T-cell (primary cell): ENCODE data around the gene MEGF8. TPM values are rescaled to one million over a fixed set of nuclear protein-coding genes. Genes with fewer than 3 reads are reported as not detected.
"Not testable (repeated sequence)": the region's sequence is repeated elsewhere in the genome, so short reads cannot be mapped to it uniquely, and the experiment has no call there.

Experiments
- ATAC-seq, 4 experiments: fragments of 200-7000 bp in 3 of 4; fragments of 150-1000 bp in 1 of 4; cut with Tn5 transposase; replicated peaks in 1 of 4; 1 replicate in 3 of 4; 2 replicates in 1 of 4; pipeline ENCODE4 v1.10.0; 2021; ENCODE audit warnings: moderate library complexity in 3 of 4, mild to moderate bottlenecking in 2 of 4, moderate number of reproducible peaks in 1 of 4
- CTCF ChIA-PET, 2 donors: fragments of 300-600 bp; sonication (Branson Sonifier 250); formaldehyde crosslinking; loops; one replicate each; lab custom pipeline; 2022; ENCODE audit warnings: antibody characterized with exemption in 2 of 2; lab: Charles Lee
- POLR2A ChIA-PET, 2 donors: fragments of 300-600 bp; sonication (Branson Sonifier 250); formaldehyde crosslinking; loops; one replicate each; lab custom pipeline; 2022; ENCODE audit warnings: antibody characterized with exemption in 2 of 2; lab: Charles Lee
- DNase-seq, 35 experiments: peaks; one replicate each; pipeline versions ENCODE4 v3.0.0 to v3.0.0-alpha.2; 2013 to 2023
- H3K27ac ChIP-seq: one replicate; pipeline ENCODE4 v1.5.1; 2013; ENCODE audit warnings: low read length
- H3K27me3 ChIP-seq, 2 experiments: replicated peaks in 1 of 2; 1 replicate in 1 of 2; 2 replicates in 1 of 2; pipeline versions ENCODE4 v1.6.1 to v1.7.0; 2013; ENCODE audit warnings: low read length in 1 of 2, mixed read lengths in 1 of 2; ENCODE audit not compliant: control insufficient read depth in 2 of 2, insufficient read depth in 2 of 2; ENCODE audit errors: extremely low read depth in 1 of 2
- H3K36me3 ChIP-seq, 2 donors: 1 replicate in 1 of 2; 2 replicates in 1 of 2; pipeline versions ENCODE4 v1.6.1 to v1.7.0; 2013; ENCODE audit warnings: low read length in 1 of 2; ENCODE audit not compliant: control insufficient read depth in 2 of 2, insufficient read depth in 1 of 2; ENCODE audit errors: extremely low read depth in 1 of 2
- H3K4me1 ChIP-seq, 2 experiments: 1 replicate in 1 of 2; 2 replicates in 1 of 2; pipeline versions ENCODE4 v1.6.1 to v1.7.0; 2013; ENCODE audit warnings: low read length in 2 of 2, mixed read lengths in 1 of 2; ENCODE audit not compliant: insufficient read depth in 2 of 2, control insufficient read depth in 1 of 2; ENCODE audit errors: extremely low read depth in 1 of 2
- H3K4me3 ChIP-seq, 2 donors: 1 replicate in 1 of 2; 2 replicates in 1 of 2; pipeline versions ENCODE4 v1.5.1 to v1.7.0; 2013; ENCODE audit warnings: mild to moderate bottlenecking in 2 of 2, low read length in 1 of 2, moderate library complexity in 1 of 2; ENCODE audit not compliant: control insufficient read depth in 1 of 2; ENCODE audit errors: extremely low read depth in 1 of 2
- H3K9me3 ChIP-seq: 2 replicates; pipeline ENCODE4 v1.7.0; 2013
- H3K27ac Mint-ChIP-seq, 2 donors: one replicate each; pipeline ENCODE4 v1.8.0; 2020 to 2021; ENCODE audit warnings: mild to moderate bottlenecking in 2 of 2, mixed read lengths in 2 of 2
- H3K27me3 Mint-ChIP-seq, 2 donors: one replicate each; pipeline ENCODE4 v1.8.0; 2021 to 2022; ENCODE audit warnings: mixed read lengths in 2 of 2
- H3K36me3 Mint-ChIP-seq: one replicate; pipeline ENCODE4 v1.8.0; 2021; ENCODE audit warnings: mixed read lengths
- H3K4me1 Mint-ChIP-seq, 3 donors: one replicate each; pipeline ENCODE4 v1.8.0; 2020 to 2022; ENCODE audit warnings: mixed read lengths in 3 of 3, mild to moderate bottlenecking in 1 of 3
- H3K4me3 Mint-ChIP-seq, 3 donors: one replicate each; pipeline ENCODE4 v1.8.0; 2020 to 2022; ENCODE audit warnings: mild to moderate bottlenecking in 3 of 3, mixed read lengths in 3 of 3, moderate library complexity in 3 of 3
- H3K9me3 Mint-ChIP-seq, 3 donors: one replicate each; pipeline ENCODE4 v1.8.0; 2020 to 2022; ENCODE audit warnings: mixed read lengths in 3 of 3
- WGBS: methylation state at CpG from one replicate; pipeline ENCODE4 v1.1.5; 2013; ENCODE audit warnings: missing lambda C conversion rate; ENCODE audit not compliant: insufficient coverage; 5-methylcytosine and 5-hydroxymethylcytosine counted together
- total RNA-seq, 35 experiments: library from RNA in 6 of 35; stranded (reverse) in 6 of 35; fragments of 120-200 nt in 1 of 35; gene quantifications; one replicate each; pipeline versions ENCODE4 v1.2.1 to v1.2.4 and lab custom pipeline; 2013 to 2026

The MEGF8 gene
- total RNA-seq, 5 donors from 2014 or later (not counting 1 experiment from before 2014, with no cell fraction given), result 5.2 to 11.4 (median 9.6) TPM

DNA sequence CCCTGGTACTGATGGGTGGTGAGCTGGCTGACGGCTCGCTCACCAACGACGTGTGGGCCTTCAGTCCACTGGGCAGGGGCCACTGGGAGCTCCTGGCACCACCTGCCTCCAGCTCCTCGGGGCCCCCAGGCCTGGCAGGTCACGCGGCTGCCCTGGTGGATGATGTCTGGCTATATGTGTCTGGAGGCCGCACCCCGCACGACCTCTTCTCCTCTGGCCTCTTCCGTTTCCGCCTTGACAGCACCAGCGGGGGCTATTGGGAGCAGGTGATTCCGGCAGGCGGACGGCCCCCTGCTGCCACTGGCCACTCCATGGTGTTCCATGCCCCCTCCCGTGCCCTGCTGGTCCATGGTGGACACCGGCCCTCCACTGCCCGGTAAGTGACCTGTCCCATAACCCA lies 10.5 kb downstream of the MEGF8 start:
- peaks cover 0 to 4% of the 10 kb centered on the region in 2 donors for H3K36me3 ChIP-seq
- ATAC-seq (no peak), DNase-seq (no peak)
- ChIA-PET CTCF (no interaction called here), POLR2A (no interaction called here)
- H3K4me1 ChIP-seq, result no peaks in the 10 kb centered on the region
- no peak overlapping the region for H3K27ac ChIP-seq
- no peak overlapping the region for H3K4me3 Mint-ChIP-seq
- peaks cover 3% of the 10 kb centered on the region for H3K36me3 Mint-ChIP-seq
- no peaks in the 10 kb centered on the region for H3K4me1 Mint-ChIP-seq
- H3K9me3 Mint-ChIP-seq, result no peaks in the 10 kb centered on the region
- no peaks in the 10 kb centered on the region for H3K27me3 Mint-ChIP-seq
- H3K9me3 ChIP-seq, result no peaks in the 10 kb centered on the region
- no peak overlapping the region for H3K4me3 ChIP-seq
- WGBS, result 93% methylated on average over 16 of the region's 19 CpGs
- no peaks in the 10 kb centered on the region for H3K27me3 ChIP-seq
- H3K27ac Mint-ChIP-seq, result no peak overlapping the region

DNA sequence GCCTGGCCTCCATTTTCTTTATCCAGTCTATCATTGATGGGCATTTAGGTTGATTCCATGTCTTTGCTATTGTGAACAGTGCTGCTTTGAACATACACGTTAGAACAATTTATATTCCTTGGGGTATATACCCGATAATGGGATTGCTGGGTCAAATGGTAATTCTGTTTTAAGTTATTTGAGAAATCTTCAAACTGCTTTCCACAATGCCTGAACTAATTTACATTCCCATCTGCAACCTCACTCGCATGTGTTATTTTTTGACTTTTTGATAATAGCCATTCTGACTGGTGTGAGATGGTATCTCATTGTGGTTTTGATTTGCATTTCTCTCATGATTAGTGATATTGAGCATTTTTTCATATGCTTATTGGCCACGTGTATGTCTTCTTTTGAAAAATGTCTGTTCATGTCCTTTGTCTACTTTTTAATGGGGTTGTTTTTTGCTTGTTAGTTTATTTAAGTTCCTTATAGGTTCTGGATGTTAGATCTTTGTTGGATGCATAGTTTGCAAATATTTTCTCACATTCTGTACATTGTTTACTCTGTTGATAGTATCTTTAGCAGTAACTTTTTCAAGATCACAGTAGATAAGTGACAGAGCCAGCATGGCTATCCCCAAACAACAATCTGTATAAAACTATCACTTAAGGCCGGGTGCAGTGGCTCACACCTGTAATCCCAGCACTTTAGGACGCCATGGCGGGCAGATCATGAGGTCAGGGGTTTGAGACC lies 13.9 kb downstream of the MEGF8 start:
- H3K9me3 Mint-ChIP-seq, H3K4me1 ChIP-seq, H3K36me3 ChIP-seq, POLR2A ChIA-PET, H3K27ac Mint-ChIP-seq, DNase-seq, H3K36me3 Mint-ChIP-seq, ATAC-seq, H3K4me1 Mint-ChIP-seq, H3K27me3 ChIP-seq, H3K4me3 ChIP-seq, H3K27ac ChIP-seq, H3K4me3 Mint-ChIP-seq, H3K27me3 Mint-ChIP-seq, H3K9me3 ChIP-seq: not testable (repeated sequence)
- WGBS, result 100% methylated on average over 1 of the region's 7 CpGs
- CTCF ChIA-PET, result interaction anchor here in 1 of 2 donors (0.6 kb wide), 1 partner anchor 295 kb away, joined by 3 read pairs; no protein-coding TSS in a partner anchor

DNA sequence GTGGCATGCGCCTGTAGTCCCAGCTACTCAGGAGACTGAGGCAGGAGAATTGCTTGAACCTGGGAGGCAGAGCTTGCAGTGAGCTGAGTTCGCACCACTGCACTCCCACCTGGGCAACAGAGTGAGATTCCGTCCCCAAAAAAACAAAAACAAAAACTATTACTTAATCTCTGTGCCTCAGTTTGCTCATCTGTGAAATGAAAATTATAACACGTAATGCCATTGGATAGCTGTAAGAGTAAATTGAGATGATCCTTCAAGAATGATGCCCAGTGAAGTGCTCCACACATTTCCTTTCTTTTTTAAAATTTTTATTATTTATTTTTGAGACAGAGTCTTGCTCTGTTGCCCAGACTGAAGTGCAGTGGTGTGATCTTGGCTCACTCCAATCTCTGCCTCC lies 14.5 kb downstream of the MEGF8 start:
- 100% methylated on average over 1 of the region's 4 CpGs for WGBS
- CTCF ChIA-PET, result interaction anchor here in 1 of 2 donors (0.6 kb wide), 1 partner anchor 295 kb away, joined by 3 read pairs; no protein-coding TSS in a partner anchor
- H3K4me3 Mint-ChIP-seq, H3K4me1 Mint-ChIP-seq, H3K27me3 Mint-ChIP-seq, POLR2A ChIA-PET, H3K27me3 ChIP-seq, H3K36me3 Mint-ChIP-seq, DNase-seq, H3K4me1 ChIP-seq, H3K27ac Mint-ChIP-seq, H3K9me3 ChIP-seq, H3K4me3 ChIP-seq, H3K27ac ChIP-seq, H3K36me3 ChIP-seq, ATAC-seq, H3K9me3 Mint-ChIP-seq: not testable (repeated sequence)

DNA sequence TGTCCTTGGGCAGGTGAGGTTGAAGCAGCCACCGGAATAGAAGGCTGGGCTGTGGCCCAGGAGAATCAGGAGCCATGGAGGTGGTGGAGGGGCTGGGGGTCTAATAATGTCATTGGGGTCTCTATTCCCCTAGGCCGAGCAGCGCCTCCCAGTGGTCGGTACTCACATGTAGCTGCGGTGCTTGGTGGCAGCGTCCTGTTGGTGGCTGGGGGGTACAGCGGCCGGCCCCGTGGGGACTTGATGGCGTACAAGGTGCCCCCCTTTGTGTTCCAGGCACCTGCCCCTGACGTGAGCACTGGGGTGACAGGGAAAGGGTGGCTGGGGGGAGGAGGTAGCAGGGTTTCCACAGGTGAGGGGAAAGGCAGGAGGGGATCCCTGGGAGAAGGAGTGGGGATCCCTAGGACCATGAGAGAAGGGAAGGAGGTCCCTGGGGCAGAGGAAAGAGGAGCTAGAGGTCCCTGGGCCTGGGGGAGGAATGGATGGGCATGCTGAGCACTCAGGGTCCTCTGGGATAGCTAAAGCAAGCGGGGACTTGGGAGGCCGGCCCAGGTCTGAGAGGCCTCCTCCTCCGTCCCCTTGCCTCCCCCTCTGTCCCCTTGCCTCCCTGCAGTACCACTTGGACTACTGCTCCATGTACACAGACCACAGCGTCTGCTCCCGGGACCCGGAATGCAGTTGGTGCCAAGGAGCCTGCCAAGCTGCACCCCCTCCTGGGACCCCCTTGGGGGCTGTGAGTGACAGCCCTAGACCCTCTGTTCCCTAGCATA lies 18.1 kb downstream of the MEGF8 start:
- peaks cover 0 to 4% of the 10 kb centered on the region in 2 donors for H3K36me3 ChIP-seq
- POLR2A ChIA-PET, result no interaction called here
- Mint-ChIP-seq H3K27me3 (no peaks in the 10 kb centered on the region), H3K4me1 (no peaks in the 10 kb centered on the region), H3K4me3 (no peak overlapping the region), H3K27ac (no peak overlapping the region), H3K36me3 (peaks cover 18% of the 10 kb centered on the region), H3K9me3 (no peaks in the 10 kb centered on the region)
- DNase-seq (no peak), ATAC-seq (no peak)
- H3K4me3 ChIP-seq, result no peak overlapping the region
- H3K9me3 ChIP-seq, result no peaks in the 10 kb centered on the region
- CTCF ChIA-PET, result no interaction called here
- 95% methylated on average over 16 of the region's 17 CpGs for WGBS
- no peak overlapping the region for H3K27ac ChIP-seq
- no peaks in the 10 kb centered on the region for H3K27me3 ChIP-seq
- no peaks in the 10 kb centered on the region for H3K4me1 ChIP-seq

DNA sequence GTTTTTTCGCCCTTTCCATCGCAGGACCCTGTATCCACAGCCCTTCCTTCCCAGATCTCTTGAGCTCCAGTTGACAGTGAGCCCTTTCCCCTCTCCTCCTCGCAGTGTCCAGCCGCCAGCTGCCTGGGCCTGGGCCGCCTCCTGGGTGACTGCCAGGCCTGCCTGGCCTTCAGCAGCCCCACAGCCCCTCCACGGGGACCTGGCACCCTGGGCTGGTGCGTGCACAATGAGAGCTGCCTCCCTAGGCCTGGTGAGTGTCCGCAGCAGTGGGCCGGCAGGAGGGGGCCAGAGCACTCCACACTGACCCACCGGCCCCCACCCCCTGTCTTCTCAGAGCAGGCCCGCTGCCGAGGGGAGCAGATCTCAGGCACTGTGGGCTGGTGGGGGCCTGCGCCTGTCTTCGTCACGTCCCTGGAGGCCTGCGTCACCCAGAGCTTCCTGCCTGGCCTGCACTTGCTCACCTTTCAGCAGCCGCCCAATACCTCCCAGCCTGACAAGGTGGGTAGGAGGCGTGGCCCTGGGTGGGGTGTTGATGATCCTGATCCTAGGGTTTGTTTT lies 19.0 kb downstream of the MEGF8 start:
- H3K4me3 ChIP-seq, result no peak overlapping the region
- H3K4me1 ChIP-seq, result no peaks in the 10 kb centered on the region
- Mint-ChIP-seq H3K4me1 (no peaks in the 10 kb centered on the region), H3K4me3 (no peak overlapping the region), H3K27me3 (no peaks in the 10 kb centered on the region), H3K9me3 (no peaks in the 10 kb centered on the region), H3K36me3 (peaks cover 17% of the 10 kb centered on the region), H3K27ac (no peak overlapping the region)
- no peak for DNase-seq
- WGBS, result 97% methylated on average over 10 of the region's 18 CpGs
- ChIA-PET POLR2A (no interaction called here), CTCF (interaction anchor here in 1 of 2 donors (0.8 kb wide), 1 partner anchor 57 kb away, joined by 3 read pairs; no protein-coding TSS in a partner anchor)
- no peaks in the 10 kb centered on the region for H3K27me3 ChIP-seq
- ATAC-seq, result no peak
- no peak overlapping the region for H3K27ac ChIP-seq
- no peaks in the 10 kb centered on the region for H3K9me3 ChIP-seq
- peaks cover 0 to 4% of the 10 kb centered on the region in 2 donors for H3K36me3 ChIP-seq

DNA sequence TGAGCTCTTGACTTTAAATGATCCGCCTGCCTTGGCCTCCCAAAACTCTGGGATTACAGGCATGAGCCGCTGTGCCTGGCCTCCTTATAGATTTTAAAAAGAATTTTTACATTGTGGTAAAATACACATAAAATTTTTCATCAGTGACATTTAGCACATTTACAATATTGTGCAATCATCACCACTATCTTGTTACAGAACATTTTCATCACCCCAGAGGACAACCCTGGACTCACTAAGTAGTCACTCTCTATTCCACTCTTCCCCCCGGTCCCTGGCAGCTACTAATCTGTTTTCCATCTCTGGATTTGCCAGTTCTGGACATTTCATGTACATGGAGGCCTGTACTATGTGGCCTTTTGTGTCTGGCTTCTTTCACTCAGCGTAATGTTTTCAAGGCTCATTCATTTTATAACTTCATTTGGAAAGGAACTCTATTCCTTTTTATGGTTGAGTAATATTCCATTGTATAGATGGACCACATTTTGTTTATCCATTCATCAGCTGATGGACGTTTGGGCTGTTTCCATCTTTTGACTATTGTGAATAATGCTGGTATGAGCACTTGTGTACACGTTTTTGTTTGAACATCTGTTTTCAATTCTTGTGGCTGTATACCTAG lies 19.9 kb downstream of the MEGF8 start:
- Mint-ChIP-seq H3K27me3 (no peaks in the 10 kb centered on the region), H3K4me1 (no peaks in the 10 kb centered on the region), H3K27ac (no peak overlapping the region), H3K9me3 (no peaks in the 10 kb centered on the region), H3K36me3 (peaks cover 17% of the 10 kb centered on the region), H3K4me3 (no peak overlapping the region)
- H3K27ac ChIP-seq, result no peak overlapping the region
- H3K27me3 ChIP-seq, result no peaks in the 10 kb centered on the region
- DNase-seq (no peak), ATAC-seq (no peak)
- POLR2A ChIA-PET, result no interaction called here
- no peak overlapping the region for H3K4me3 ChIP-seq
- H3K36me3 ChIP-seq, result peaks cover 0 to 4% of the 10 kb centered on the region in 2 donors
- H3K9me3 ChIP-seq, result no peaks in the 10 kb centered on the region
- H3K4me1 ChIP-seq, result no peaks in the 10 kb centered on the region
- 60% methylated on average over 1 of the region's 6 CpGs for WGBS
- CTCF ChIA-PET, result interaction anchor here in 1 of 2 donors (0.8 kb wide), 1 partner anchor 56 kb away, joined by 3 read pairs; no protein-coding TSS in a partner anchor
